ENCODE results near the gene ECE2. TPM values are rescaled to one million over a fixed set of nuclear protein-coding genes. Genes with fewer than 3 reads are reported as not detected.

The ECE2 gene
- total RNA-seq, 1 experiment from 2014 or later, result not detected

DNA sequence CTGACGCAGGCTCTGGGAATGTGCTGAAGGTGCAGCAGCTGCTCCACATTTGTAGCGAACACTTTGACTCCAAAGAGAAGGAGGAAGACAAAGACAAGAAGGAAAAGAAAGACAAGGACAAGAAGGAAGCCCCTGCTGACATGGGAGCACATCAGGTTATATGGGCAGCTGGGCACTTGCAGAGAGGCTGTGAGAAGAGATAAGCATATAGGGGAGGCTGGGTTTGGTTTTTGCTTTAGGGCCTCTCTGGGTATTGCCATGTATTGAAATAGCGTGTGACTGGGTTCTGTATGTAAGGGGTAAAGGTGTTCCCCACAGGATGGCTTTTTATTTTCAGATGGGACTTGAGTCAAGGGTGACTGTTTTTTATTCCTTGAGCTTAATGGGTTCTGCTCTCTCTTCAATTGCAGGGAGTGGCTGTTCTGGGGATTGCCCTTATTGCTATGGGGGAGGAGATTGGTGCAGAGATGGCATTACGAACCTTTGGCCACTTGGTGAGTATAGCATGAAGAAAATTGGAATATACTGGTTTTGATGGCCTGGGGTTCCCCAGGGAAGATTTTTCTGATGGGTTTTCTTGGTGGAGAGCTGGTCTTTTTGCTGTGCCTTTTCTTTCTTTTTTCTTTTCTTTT lies 30.6 kb downstream of the ECE2 start:
- DNase-seq (ENCODE audit: extremely low read depth, low read depth), result no peak

DNA sequence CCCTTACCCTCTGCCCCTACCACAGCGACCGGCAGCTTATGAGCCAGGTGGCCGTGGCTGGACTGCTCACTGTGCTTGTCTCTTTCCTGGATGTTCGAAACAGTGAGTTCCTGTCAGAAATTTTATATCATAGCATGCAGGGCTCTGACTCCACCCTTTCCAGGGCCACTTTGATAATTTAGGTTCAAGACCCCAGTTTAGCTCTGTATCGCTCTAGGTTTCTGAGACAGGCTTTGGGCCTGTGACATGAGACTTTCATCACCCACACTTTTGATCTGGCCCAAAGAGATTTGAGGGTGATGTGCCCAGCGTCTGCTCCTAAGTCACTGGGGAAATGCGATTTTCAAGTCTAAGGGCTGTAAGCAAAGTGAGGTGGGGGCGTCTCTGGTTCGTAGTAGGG lies 32.1 kb downstream of the ECE2 start:
- no peak for DNase-seq (ENCODE audit: extremely low read depth, low read depth)

DNA sequence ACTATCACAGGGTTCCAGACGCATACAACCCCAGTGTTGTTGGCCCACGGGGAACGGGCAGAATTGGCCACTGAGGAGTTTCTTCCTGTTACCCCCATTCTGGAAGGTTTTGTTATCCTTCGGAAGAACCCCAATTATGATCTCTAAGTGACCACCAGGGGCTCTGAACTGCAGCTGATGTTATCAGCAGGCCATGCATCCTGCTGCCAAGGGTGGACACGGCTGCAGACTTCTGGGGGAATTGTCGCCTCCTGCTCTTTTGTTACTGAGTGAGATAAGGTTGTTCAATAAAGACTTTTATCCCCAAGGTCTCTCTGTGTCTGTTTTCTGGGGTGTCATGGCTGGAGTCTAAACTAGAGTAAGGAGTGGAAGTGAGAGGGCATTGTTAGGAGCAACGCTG lies 32.9 kb downstream of the ECE2 start:
- no peak for DNase-seq (ENCODE audit: extremely low read depth, low read depth)

DNA sequence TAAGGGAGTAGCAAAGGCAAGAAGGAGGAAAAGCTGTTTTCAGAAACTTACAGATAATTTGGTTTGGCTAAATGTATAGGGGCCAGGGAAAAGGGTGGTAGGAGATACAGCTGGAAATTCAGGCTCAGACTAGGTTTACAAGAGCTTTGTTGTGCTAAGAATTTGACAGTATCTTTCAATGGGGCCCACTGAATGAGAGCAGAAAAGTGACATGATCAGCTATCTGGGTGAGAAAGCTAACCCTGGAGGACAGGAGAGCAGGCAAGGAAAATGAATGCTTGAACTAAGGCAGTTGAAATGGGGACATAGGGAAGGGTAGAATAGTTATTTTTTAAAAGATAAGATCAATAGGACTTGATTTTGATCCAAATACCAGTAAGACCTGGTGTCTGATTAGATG lies 35.8 kb downstream of the ECE2 start:
- DNase-seq (ENCODE audit: extremely low read depth, low read depth), result no peak

DNA sequence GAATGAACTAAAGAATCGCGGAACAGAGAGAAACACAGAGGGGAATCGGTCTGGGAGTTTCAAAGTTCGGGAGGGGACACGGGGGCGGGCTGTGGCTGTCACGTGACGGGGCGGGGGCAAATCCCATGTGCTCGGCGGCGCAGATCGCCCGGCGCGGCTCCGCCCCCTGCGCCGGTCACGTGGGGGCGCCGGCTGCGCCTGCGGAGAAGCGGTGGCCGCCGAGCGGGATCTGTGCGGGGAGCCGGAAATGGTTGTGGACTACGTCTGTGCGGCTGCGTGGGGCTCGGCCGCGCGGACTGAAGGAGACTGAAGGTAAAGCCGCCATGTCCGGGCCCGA lies 38.5 kb downstream of the ECE2 start, which contains the start of gene EIF4G1:
Gene EIF4G1 (plus strand): TSS at position 244 of the 337 bp plus-strand sequence. CDS start 1,191 bp downstream, outside the sequence.
- DNase-seq (ENCODE audit: extremely low read depth, low read depth), result peak; percentile 83

DNA sequence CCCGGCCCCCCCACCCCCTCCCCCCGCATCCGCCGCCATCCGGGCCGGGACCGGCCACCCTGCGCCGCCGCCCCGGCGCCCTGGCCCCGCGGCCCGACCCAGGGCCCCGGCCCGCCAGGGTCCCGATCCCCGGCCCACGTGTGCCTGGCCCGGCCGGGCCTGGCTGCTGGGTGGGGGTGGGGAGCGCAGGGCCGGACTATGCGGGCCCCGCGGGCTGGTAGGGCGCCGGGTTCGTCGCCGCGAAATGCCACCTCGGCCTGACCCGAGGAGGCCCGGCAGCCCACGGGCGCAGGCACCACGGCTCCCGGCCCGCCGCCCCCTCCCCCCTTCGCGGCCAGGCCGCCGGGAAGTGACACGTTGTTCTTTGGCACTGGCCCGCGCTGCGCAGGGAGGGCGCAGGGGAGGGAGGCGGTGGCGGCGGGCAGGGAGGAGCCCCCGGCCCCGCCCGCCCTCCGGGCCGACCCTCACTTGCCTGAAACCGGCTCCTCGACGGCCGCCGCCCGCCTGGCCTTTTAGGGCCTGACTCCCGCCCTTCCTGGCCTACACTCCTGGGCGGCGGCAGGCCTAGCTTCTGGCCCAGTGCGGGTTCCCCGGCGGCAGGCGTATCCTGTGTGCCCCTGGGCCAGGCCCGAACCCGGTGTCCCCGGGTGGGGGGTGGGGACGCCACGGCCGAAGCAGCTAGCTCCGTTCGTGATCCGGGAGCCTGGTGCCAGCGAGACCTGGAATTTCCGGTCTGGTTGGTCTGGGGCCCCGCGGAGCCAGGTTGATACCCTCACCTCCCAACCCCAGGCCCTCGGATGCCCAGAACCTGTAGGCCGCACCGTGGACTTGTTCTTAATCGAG lies 39.1 kb downstream of the ECE2 start:
- no peak for DNase-seq (ENCODE audit: extremely low read depth, low read depth)

DNA sequence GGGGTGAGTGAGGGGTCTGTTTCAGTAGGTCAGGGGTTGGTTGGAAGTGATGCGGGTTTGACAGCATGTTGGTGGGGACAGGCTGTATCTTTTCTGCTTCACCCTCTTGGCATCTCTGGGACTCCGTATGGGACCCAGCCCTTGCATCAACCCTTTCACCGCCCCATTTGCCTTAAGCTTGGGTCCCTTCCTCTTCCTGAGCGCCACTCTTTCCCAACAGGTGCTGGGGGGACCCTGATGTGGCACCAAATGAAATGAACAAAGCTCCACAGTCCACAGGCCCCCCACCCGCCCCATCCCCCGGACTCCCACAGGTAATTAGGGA lies 39.7 kb downstream of the ECE2 start:
- DNase-seq (ENCODE audit: extremely low read depth, low read depth), result no peak

DNA sequence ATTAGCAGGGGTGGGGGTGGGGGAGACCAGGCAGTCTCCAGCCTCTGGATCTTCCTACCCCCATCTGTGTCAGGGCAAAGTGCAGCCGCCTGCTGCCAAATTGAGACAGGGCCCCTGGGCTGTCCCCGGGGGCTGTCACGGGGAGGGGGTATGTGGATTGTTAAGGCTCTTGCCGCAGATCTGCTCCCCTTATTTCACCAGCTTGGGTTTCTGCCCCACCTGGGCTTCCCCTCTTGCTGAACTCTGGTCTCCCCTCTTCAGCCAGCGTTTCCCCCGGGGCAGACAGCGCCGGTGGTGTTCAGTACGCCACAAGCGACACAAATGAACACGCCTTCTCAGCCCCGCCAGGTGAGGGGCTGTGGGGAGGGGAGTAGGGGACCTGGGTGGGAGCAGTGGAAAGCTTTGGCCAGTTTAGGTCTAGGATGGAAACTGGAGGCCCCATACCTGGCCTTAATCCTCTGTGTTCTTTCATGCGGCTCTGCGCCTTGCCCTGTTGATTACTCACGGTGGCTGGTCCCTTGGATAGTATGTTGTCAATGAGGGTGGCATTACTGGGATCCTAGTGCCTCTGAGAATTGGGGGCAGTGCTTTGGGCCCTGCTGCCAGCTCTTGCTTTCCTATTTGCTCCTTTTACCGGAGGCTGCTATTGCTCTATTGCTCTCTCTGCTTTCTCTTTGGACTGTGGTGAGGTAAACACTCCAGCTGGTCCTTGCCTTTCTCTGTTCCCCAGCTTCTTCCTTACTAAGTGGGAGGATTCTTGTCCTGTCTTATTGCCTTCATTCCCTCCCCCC lies 40.2 kb downstream of the ECE2 start:
- no peak for DNase-seq (ENCODE audit: extremely low read depth, low read depth)

DNA sequence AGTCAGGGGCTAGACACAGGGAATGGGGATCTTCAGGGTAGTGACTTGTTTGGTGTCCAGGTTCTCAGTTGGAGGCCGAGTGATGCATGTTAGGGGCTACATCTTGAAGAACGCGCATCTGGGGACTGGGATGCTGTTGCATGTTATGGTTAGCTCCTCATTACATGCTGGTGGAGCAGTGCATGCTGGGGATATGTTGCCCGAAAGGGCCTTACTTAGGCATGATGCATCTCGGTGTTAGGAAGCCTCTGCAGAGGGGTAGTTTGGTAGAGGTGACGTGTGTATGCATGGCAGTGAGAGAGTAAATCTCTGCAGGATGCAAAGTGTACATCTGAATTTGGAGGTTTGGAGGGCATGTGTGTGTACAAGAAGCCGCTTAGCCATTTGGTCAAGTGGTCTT lies 41.0 kb downstream of the ECE2 start:
- DNase-seq (ENCODE audit: extremely low read depth, low read depth), result no peak

DNA sequence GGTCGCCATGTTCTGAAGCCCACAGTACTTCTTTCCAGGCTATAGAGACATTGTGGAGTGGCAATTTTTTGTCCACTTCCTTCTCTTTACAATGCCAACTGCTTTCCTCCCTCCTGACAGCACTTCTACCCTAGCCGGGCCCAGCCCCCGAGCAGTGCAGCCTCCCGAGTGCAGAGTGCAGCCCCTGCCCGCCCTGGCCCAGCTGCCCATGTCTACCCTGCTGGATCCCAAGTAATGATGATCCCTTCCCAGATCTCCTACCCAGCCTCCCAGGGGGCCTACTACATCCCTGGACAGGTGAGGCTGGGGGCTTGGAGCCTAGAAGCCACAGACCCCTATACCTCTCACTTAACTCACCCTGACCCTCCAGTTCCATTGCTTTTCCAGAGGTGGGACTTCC lies 41.4 kb downstream of the ECE2 start:
- no peak for DNase-seq (ENCODE audit: extremely low read depth, low read depth)

DNA sequence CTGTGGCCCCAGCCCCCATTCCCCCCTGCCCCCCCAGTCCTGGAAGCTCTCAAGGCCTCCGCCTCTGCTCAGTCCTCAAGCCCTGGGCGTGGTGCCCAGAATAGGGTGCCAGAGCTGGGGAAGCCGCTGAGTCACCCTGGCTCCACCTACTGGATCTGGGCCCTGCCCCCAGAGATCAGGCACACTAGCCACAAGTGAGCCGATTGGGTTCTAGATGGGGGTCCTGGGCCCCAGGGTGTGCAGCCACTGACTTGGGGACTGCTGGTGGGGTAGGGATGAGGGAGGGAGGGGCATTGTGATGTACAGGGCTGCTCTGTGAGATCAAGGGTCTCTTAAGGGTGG lies 44.3 kb downstream of the ECE2 start:
- DNase-seq (ENCODE audit: extremely low read depth, low read depth), result peak; percentile 89

DNA sequence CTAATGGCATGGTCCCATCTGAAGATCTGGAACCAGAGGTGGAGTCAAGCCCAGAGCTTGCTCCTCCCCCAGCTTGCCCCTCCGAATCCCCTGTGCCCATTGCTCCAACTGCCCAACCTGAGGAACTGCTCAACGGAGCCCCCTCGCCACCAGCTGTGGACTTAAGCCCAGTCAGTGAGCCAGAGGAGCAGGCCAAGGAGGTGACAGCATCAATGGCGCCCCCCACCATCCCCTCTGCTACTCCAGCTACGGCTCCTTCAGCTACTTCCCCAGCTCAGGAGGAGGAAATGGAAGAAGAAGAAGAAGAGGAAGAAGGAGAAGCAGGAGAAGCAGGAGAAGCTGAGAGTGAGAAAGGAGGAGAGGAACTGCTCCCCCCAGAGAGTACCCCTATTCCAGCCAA lies 45.8 kb downstream of the ECE2 start:
- no peak for DNase-seq (ENCODE audit: extremely low read depth, low read depth)

DNA sequence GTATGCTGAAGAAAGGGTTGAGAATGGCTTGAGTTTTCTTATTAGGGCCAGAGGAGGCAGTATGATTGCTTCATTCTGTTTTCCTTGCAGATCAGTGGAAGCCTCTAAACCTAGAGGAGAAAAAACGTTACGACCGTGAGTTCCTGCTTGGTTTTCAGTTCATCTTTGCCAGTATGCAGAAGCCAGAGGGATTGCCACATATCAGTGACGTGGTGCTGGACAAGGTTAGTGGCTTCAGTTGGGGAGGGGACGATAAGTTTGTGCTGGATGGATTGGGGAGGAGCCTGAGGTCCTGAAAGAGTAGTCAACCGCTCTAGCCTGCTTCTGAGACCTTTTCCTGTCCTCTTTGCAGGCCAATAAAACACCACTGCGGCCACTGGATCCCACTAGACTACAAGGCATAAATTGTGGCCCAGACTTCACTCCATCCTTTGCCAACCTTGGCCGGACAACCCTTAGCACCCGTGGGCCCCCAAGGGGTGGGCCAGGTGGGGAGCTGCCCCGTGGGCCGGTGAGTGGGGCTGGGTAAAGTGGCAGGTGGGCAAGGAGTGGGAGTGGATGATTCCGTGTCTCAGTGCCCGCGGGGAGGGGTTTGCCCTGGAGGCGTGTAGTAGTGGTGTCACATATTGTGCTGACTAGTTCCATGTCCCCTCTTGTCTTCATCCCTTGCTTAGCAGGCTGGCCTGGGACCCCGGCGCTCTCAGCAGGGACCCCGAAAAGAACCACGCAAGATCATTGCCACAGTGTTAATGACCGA lies 47.1 kb downstream of the ECE2 start:
- DNase-seq (ENCODE audit: extremely low read depth, low read depth), result no peak

DNA sequence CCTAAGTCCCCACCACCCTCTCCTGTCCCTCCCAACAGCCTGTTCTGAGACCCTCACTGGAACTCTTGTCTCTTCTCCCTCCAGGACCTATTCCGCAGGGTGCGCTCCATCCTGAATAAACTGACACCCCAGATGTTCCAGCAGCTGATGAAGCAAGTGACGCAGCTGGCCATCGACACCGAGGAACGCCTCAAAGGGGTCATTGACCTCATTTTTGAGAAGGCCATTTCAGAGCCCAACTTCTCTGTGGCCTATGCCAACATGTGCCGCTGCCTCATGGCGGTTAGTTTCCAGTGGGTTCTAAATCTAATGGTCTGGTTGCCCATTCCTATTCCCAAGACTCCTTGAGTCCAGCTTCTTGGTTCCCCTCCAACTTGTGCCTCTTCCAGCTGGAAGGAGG lies 47.9 kb downstream of the ECE2 start:
- DNase-seq (ENCODE audit: extremely low read depth, low read depth), result no peak

DNA sequence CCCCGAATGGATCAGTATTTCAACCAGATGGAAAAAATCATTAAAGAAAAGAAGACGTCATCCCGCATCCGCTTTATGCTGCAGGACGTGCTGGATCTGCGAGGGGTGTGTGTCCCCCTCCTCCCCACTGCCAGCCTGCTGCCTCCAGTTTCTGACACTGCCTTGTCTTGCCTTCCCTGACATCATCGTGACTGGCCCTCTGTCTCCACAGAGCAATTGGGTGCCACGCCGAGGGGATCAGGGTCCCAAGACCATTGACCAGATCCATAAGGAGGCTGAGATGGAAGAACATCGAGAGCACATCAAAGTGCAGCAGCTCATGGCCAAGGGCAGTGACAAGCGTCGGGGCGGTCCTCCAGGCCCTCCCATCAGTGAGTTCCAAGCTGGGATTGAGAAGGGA lies 49.4 kb downstream of the ECE2 start:
- DNase-seq (ENCODE audit: extremely low read depth, low read depth), result no peak

DNA sequence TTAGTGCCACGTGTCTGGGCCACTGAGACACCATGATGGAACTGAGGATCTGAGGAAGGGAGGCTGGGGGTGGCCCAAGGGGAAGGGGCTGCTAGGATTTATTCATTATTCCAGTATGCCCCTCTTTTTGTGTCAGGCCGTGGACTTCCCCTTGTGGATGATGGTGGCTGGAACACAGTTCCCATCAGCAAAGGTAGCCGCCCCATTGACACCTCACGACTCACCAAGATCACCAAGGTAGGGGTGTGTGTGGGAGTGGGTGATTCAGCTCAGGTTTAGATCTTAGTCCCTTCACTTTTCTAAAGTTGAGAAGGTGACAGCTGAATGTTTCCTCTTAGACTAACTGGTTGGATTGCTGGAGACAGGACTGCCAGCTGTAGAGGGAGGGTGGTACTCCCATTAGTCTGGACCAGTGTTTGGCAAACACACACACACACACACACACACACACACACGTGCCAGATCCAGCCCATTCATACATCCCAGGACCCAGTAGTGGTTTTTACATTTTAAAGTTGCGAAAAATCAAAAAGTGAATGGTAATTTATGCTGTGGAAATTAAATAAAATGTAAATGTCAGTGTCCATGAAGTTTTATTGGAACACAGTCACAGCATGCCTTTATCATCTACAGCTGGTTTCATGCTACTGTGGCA lies 50.0 kb downstream of the ECE2 start:
- DNase-seq (ENCODE audit: extremely low read depth, low read depth), result no peak

DNA sequence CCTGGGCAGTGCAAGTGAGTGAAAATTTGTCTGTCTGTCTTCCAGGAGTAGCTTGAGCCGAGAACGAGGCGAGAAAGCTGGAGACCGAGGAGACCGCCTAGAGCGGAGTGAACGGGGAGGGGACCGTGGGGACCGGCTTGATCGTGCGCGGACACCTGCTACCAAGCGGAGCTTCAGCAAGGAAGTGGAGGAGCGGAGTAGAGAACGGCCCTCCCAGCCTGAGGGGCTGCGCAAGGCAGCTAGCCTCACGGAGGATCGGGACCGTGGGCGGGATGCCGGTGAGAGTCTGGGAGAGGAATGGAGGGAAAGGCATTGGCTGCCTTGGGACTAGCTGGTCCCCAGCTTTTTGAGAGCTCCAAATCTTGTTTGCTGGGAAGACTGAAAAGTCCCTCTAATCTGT lies 51.3 kb downstream of the ECE2 start:
- no peak for DNase-seq (ENCODE audit: extremely low read depth, low read depth)

DNA sequence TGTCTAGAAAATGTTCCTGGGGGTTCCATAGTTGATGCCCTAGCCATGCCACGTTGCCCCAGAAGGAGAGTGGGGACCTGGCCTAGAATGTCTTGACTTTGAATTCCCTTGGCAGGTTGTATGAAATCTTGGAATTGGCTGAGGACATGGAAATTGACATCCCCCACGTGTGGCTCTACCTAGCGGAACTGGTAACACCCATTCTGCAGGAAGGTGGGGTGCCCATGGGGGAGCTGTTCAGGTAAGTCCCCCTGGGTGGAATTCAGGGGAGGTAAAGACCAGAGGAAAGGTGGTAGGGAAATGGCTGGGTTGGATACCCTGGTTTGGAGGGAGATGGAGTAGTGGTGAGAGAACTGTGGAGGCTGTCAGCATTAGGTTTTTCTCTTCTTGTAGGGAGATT lies 52.7 kb downstream of the ECE2 start:
- no peak for DNase-seq (ENCODE audit: extremely low read depth, low read depth)

DNA sequence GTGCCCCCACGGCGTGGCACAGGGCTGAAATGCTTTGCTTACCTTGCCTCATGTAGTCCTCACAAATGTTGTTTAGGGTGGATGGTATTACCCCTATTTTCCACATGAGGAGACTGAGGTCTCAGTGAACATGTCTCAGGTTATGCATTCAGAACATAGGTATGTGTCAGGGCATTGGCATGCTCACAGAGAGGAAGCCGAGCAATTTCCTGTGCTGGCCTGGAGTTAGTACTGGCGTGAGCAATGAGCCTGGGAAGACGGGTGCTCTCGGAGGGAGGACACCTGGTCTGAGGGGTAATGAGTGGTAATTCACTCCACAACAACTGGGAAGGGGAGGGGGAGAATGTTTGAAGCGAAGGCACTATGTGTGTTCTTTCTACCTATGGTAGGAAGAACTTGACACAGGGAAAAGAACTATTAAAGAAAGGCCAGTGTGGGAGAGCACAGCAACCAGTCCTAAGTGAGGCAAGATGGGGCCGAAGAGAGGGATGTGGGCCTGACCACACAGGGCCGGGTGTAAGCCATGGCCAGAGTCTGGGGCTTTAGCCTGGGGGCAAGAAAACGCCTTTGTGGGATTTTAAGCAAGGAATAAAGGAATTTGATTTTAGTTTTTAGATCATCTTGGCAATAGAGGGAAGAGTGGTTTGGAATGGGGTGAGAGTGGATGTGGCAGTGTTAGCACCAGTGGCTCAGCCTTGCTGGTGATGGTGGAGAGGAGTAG lies 56.7 kb downstream of the ECE2 start:
- DNase-seq (ENCODE audit: extremely low read depth, low read depth), result no peak

DNA sequence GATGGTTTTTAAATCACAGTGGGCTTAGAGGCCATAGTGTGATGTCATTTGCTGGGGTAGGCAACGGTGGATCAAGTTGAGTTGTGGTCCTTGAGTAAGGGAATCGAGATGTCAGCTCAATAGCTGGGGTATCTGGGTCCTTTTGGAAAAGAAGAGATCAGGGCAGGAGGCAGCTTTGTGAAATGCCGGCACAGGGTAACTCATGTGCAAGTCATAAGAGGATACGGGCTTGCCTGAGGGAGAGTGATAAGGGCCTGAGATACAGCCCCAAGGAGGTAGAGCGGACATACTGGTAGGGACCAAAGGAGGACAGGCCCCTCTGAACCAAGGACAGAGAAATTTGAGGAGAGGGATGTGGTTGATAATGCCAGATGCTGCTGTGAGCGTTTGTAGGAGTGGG lies 57.4 kb downstream of the ECE2 start:
- DNase-seq (ENCODE audit: extremely low read depth, low read depth), result no peak

Measured in NCI-H460 (cell line).